DND-41 (cell line): ENCODE results near the gene U2SURP.

Experiments
- ATAC-seq: fragments of 200-7000 bp; cut with Tn5 transposase; 3 replicates; pipeline ENCODE4 v1.9.1; 2021; ENCODE audit warnings: low read depth; ENCODE audit not compliant: insufficient read depth
- DNase-seq: peaks from one replicate; pipeline ENCODE4 v3.0.0-alpha.2; 2020
- H2AFZ ChIP-seq: 2 replicates; pipeline ENCODE4 v1.6.0; 2012; ENCODE audit warnings: low read depth, low read length
- H3K27ac ChIP-seq: 2 replicates; pipeline ENCODE4 v1.5.1; 2012; ENCODE audit warnings: low read length, inconsistent platforms
- H3K27me3 ChIP-seq: fragments of 200-600 bp; sonication (generic); 2 replicates; pipeline ENCODE4 v1.6.0; 2012; ENCODE audit warnings: low read length, mild to moderate bottlenecking, inconsistent platforms; ENCODE audit not compliant: insufficient read depth, poor library complexity
- H3K36me3 ChIP-seq: 2 replicates; pipeline ENCODE4 v1.5.1; 2012; ENCODE audit warnings: low read length, inconsistent platforms; ENCODE audit not compliant: insufficient read depth
- H3K4me1 ChIP-seq: 2 replicates; pipeline ENCODE4 v1.5.1; 2012; ENCODE audit warnings: mild to moderate bottlenecking, low read length; ENCODE audit not compliant: insufficient read depth
- H3K4me2 ChIP-seq: 2 replicates; pipeline ENCODE4 v1.6.0; 2012; ENCODE audit warnings: mild to moderate bottlenecking, moderate library complexity, low read length, inconsistent platforms; ENCODE audit not compliant: insufficient read depth
- H3K4me3 ChIP-seq, 2 experiments: fragments of 200-600 bp in 1 of 2; shearing (Covaris generic) in 1 of 2; 2 replicates each; pipeline ENCODE4 v1.5.1; 2012 to 2016; ENCODE audit warnings: inconsistent platforms in 2 of 2, low read length in 2 of 2, mild to moderate bottlenecking in 2 of 2, low read depth in 1 of 2, moderate library complexity in 1 of 2
- H3K79me2 ChIP-seq: 2 replicates; pipeline ENCODE4 v1.6.0; 2012; ENCODE audit warnings: low read length, inconsistent platforms; ENCODE audit not compliant: insufficient read depth
- H3K9ac ChIP-seq: 2 replicates; pipeline ENCODE4 v1.6.0; 2012; ENCODE audit warnings: low read depth, mild to moderate bottlenecking, inconsistent platforms, low read length, moderate library complexity
- H3K9me3 ChIP-seq: 2 replicates; pipeline ENCODE4 v1.5.1; 2012; ENCODE audit warnings: low read length, moderate library complexity, mild to moderate bottlenecking, inconsistent platforms; ENCODE audit not compliant: insufficient read depth, severe bottlenecking
- H4K20me1 ChIP-seq: 2 replicates; pipeline ENCODE4 v1.6.0; 2012; ENCODE audit warnings: low read length; ENCODE audit not compliant: insufficient read depth
- EZH2 ChIP-seq: IDR thresholded peaks from 3 replicates; pipeline ENCODE4 v1.6.1; 2012; ENCODE audit warnings: borderline replicate concordance, low read depth, mild to moderate bottlenecking, moderate library complexity, low read length, inconsistent platforms; ENCODE audit not compliant: severe bottlenecking
- TF ChIP-seq, protein P1 (sequence below): IDR thresholded peaks from 2 replicates; pipeline ENCODE4 v1.5.1; 2012; ENCODE audit warnings: borderline replicate concordance, low read length, moderate library complexity, mild to moderate bottlenecking; ENCODE audit not compliant: poor library complexity, severe bottlenecking; ENCODE audit errors: extremely low read depth

Gene U2SURP

DNA sequence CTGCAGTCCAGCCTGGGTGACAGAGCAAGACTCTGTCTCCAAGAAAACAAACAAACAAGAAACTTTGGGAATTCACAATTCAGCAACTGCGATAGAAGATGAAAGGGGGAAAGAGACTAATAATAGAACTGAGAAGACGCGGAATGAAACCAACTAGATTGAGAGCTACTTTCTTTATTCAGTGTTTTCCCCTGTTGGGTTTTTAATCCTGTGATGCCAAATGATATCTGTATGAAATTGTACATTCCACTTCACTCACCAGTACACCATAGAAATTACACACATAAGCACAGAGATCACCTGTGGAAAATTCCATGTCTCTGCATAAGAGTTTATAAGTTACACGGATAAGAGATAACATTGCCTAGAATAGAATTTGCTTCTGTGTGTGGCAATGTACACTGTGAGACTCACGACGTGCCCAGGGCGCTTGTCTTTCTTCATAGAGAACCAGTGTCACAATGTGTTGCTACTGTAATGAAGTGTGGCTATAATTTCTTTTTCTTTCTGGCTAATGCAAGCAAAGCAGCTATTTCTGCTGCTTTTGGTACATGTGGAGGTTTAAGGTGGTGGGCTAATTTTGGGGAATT is 100.5 kb downstream of the U2SURP start:
- no peak for DNase-seq

GRCh38 chr3:143103652-143104051 is 102.3 kb downstream of the U2SURP start:
- H3K79me2 ChIP-seq = no peaks in the 10 kb centered on the region
- no peak overlapping the region for H3K4me2 ChIP-seq
- H2AFZ ChIP-seq = no peak overlapping the region
- ATAC-seq (no peak), DNase-seq (no peak)
- H3K27ac ChIP-seq = no peak overlapping the region
- H4K20me1 ChIP-seq = no peaks in the 10 kb centered on the region
- H3K9ac ChIP-seq = no peak overlapping the region
- TF ChIP-seq EZH2 = no peak
- TF ChIP-seq, protein P1, sequence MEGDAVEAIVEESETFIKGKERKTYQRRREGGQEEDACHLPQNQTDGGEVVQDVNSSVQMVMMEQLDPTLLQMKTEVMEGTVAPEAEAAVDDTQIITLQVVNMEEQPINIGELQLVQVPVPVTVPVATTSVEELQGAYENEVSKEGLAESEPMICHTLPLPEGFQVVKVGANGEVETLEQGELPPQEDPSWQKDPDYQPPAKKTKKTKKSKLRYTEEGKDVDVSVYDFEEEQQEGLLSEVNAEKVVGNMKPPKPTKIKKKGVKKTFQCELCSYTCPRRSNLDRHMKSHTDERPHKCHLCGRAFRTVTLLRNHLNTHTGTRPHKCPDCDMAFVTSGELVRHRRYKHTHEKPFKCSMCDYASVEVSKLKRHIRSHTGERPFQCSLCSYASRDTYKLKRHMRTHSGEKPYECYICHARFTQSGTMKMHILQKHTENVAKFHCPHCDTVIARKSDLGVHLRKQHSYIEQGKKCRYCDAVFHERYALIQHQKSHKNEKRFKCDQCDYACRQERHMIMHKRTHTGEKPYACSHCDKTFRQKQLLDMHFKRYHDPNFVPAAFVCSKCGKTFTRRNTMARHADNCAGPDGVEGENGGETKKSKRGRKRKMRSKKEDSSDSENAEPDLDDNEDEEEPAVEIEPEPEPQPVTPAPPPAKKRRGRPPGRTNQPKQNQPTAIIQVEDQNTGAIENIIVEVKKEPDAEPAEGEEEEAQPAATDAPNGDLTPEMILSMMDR = no peak
- H3K9me3 ChIP-seq = peaks cover 26% of the 10 kb centered on the region
- H3K4me3 ChIP-seq = no peak overlapping the region
- no peaks in the 10 kb centered on the region for H3K27me3 ChIP-seq
- H3K4me1 ChIP-seq = no peaks in the 10 kb centered on the region
- no peaks in the 10 kb centered on the region for H3K36me3 ChIP-seq

More for the DNA sequence above, 100.5 kb downstream of the U2SURP start:
- no peaks in the 10 kb centered on the region for H4K20me1 ChIP-seq
- H3K36me3 ChIP-seq = no peaks in the 10 kb centered on the region
- H3K79me2 ChIP-seq = no peaks in the 10 kb centered on the region
- H3K9me3 ChIP-seq = peaks cover 26% of the 10 kb centered on the region
- ATAC-seq = no peak
- no peak for TF ChIP-seq EZH2
- TF ChIP-seq, protein P1 = no peak
- H3K27me3 ChIP-seq = no peaks in the 10 kb centered on the region
- no peak overlapping the region for H3K4me2 ChIP-seq
- H3K4me3 ChIP-seq = no peak overlapping the region
- H3K4me1 ChIP-seq = no peaks in the 10 kb centered on the region
- no peak overlapping the region for H3K27ac ChIP-seq
- no peak overlapping the region for H3K9ac ChIP-seq
- no peak overlapping the region for H2AFZ ChIP-seq

GRCh38 chr3:143105170-143105569 is 103.8 kb downstream of the U2SURP start:
- ATAC-seq (no peak), DNase-seq (no peak)
- no peaks in the 10 kb centered on the region for H3K4me1 ChIP-seq
- peaks cover 26% of the 10 kb centered on the region for H3K9me3 ChIP-seq
- H3K4me3 ChIP-seq = no peak overlapping the region
- no peak overlapping the region for H3K4me2 ChIP-seq
- no peak overlapping the region for H3K27ac ChIP-seq
- H4K20me1 ChIP-seq = no peaks in the 10 kb centered on the region
- no peaks in the 10 kb centered on the region for H3K79me2 ChIP-seq
- no peaks in the 10 kb centered on the region for H3K36me3 ChIP-seq
- H3K27me3 ChIP-seq = no peaks in the 10 kb centered on the region
- TF ChIP-seq, protein P1 = no peak
- TF ChIP-seq EZH2 = no peak
- H3K9ac ChIP-seq = no peak overlapping the region
- no peak overlapping the region for H2AFZ ChIP-seq

- H3K4me3 ChIP-seq = no peak overlapping the region
- no peak overlapping the region for H3K9ac ChIP-seq
- DNase-seq (no peak), ATAC-seq (no peak)
- H3K27me3 ChIP-seq = no peaks in the 10 kb centered on the region
- H3K4me2 ChIP-seq = no peak overlapping the region
- H3K9me3 ChIP-seq = peaks cover 15% of the 10 kb centered on the region
- H3K4me1 ChIP-seq = no peaks in the 10 kb centered on the region
- H2AFZ ChIP-seq = no peak overlapping the region
- TF ChIP-seq, protein P1 = no peak
- TF ChIP-seq EZH2 = no peak
- H3K27ac ChIP-seq = no peak overlapping the region
- H3K36me3 ChIP-seq = no peaks in the 10 kb centered on the region
- no peaks in the 10 kb centered on the region for H4K20me1 ChIP-seq
- no peaks in the 10 kb centered on the region for H3K79me2 ChIP-seq
These were observed 108.5 kb downstream of the U2SURP start for GRCh38 chr3:143109861-143110260.
